Thyroid gland (tissue), 4 donors: ENCODE data around the gene TC2N. TPM values are rescaled to one million over a fixed set of nuclear protein-coding genes. Genes with fewer than 3 reads are reported as not detected.
"Not testable (repeated sequence)": the region's sequence is repeated elsewhere in the genome, so short reads cannot be mapped to it uniquely, and the experiment has no call there.

ENCODE experiments used
- DNase-seq, 2 donors: peaks; one replicate each; pipeline ENCODE4 v3.0.0-alpha.2; 2019
- H3K27ac ChIP-seq, 3 donors: fragments of 200-600 bp; sonication (generic); 1 replicate in 2 of 3; 2 replicates in 1 of 3; pipeline ENCODE4 v1.5.1; 2016 to 2019; ENCODE audit warnings: mild to moderate bottlenecking in 1 of 3, moderate library complexity in 1 of 3
- H3K27me3 ChIP-seq: fragments of 200-600 bp; sonication (generic); one replicate; pipeline ENCODE4 v1.5.1; 2019
- H3K36me3 ChIP-seq, 2 donors: fragments of 200-600 bp; sonication (generic); one replicate each; pipeline ENCODE4 v1.5.1; 2016 to 2019
- H3K4me1 ChIP-seq, 2 donors: fragments of 200-600 bp; sonication (generic); one replicate each; pipeline ENCODE4 v1.5.1; 2017 to 2019
- H3K4me3 ChIP-seq, 3 donors: fragments of 200-600 bp; sonication (generic); replicated peaks in 1 of 3; 1 replicate in 2 of 3; 2 replicates in 1 of 3; pipeline ENCODE4 v1.5.1; 2016; ENCODE audit warnings: mild to moderate bottlenecking in 1 of 3
- H3K9me3 ChIP-seq: fragments of 200-600 bp; sonication (generic); one replicate; pipeline ENCODE4 v1.5.1; 2017
- CTCF ChIP-seq, 6 experiments: fragments of 200-600 bp in 3 of 6; fragments of 450-650 bp in 3 of 6; sonication (generic) in 3 of 6; IDR thresholded peaks; one replicate each; pipeline ENCODE4 v1.5.1; 2016 to 2019; ENCODE audit warnings: antibody characterized with exemption in 6 of 6, mild to moderate bottlenecking in 2 of 6, inconsistent platforms in 1 of 6, moderate library complexity in 1 of 6
- POLR2A ChIP-seq, 2 donors: fragments of 450-650 bp; IDR thresholded peaks; one replicate each; pipeline ENCODE4 v1.6.1; 2017; ENCODE audit warnings: antibody characterized with exemption in 2 of 2, mild to moderate bottlenecking in 2 of 2, moderate library complexity in 1 of 2
- WGBS, 2 donors: methylation state at CpG; one replicate each; pipeline ENCODE4 v1.1.5; 2017; 5-methylcytosine and 5-hydroxymethylcytosine counted together
- intact Hi-C: fragments of 100-400 bp; cut with DNase I; formaldehyde crosslinking; loops from one replicate; pipeline ENCODE4 v1.15.1; 2023
- total RNA-seq, 4 donors: library from RNA; depleted of rRNA; stranded (reverse); fragments of >200 nt; gene quantifications; one replicate each; pipeline ENCODE4 v1.2.3, GENCODE V29; 2016

The TC2N gene
- total RNA-seq, 4 donors from 2014 or later, result 57.5 to 102 (median 78.0) TPM

DNA sequence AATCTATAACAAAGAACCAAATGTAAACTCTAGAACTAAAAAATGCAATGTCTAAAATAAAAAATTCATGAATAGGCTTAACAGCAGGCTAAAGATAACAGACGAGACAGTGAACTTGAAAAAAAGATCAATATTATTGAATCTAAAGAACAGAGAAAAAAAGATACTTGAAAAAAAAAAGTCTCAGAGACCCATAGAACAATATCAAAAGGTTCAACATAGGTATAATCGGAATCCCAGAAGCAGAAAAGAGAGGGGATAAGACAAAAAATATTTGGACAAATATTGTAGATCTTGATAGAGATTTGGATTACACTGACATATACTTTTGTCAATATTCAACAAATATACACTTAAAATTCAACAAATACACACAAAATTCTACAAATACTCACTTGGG is 56.6 kb downstream of the TC2N start:
- TF ChIP-seq POLR2A (IDR thresholded peaks at IDR 0.05) (no peak), CTCF (IDR thresholded peaks at IDR 0.05) (no peak)
- peaks cover 9 to 25% of the 10 kb centered on the region in 2 donors for H3K36me3 ChIP-seq
- H3K27me3 ChIP-seq, result no peaks in the 10 kb centered on the region
- no peak overlapping the region for H3K4me3 ChIP-seq
- intact Hi-C loops, result no loop called here
- no peaks in the 10 kb centered on the region for H3K9me3 ChIP-seq
- no peak overlapping the region for H3K27ac ChIP-seq
- no peak for DNase-seq
- WGBS, 2 donors, result 94 to 95% methylated on average over 2 of the region's 2 CpGs
- H3K4me1 ChIP-seq, result no peaks in the 10 kb centered on the region

GRCh38 chr14:91806716-91807115 is 60.6 kb downstream of the TC2N start:
- H3K4me3 ChIP-seq, result no peak overlapping the region
- H3K27me3 ChIP-seq, result no peaks in the 10 kb centered on the region
- H3K4me1 ChIP-seq, result no peaks in the 10 kb centered on the region
- H3K27ac ChIP-seq, result no peak overlapping the region
- no peaks in the 10 kb centered on the region for H3K9me3 ChIP-seq
- H3K36me3 ChIP-seq, result peaks cover 9 to 23% of the 10 kb centered on the region in 2 donors
- intact Hi-C loops, result no loop called here
- no peak for DNase-seq
- TF ChIP-seq POLR2A (IDR thresholded peaks at IDR 0.05) (no peak), CTCF (IDR thresholded peaks at IDR 0.05) (no peak)

GRCh38 chr14:91806094-91806493 is 61.2 kb downstream of the TC2N start:
- DNase-seq, intact Hi-C loops, H3K9me3 ChIP-seq, H3K4me1 ChIP-seq, H3K4me3 ChIP-seq, H3K27me3 ChIP-seq, H3K27ac ChIP-seq: not testable (repeated sequence)
- 79 to 86% methylated on average over 1 of the region's 1 CpG for WGBS, 2 donors
- H3K36me3 ChIP-seq, result peaks cover 9 to 17% of the 10 kb centered on the region in 2 donors

DNA sequence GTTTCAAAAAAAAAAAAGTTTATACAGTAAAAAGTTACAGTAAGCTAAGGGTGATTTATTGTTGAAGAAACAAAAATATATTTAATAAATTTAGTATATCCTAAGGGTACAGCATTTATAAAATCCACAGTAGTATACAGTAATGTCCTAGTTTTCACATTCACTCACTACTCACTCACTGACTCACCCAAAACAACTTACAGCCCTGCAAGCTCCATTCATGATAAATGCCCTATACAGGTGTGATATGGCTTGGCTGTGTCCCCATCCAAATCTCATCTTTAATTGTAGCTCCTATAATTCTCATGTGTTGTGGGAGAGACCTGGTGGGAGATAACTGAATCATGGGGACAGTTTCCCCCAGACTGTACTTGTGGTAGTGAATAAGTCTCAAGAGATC is 61.7 kb downstream of the TC2N start:
- intact Hi-C loops, result no loop called here
- H3K36me3 ChIP-seq, result peaks cover 9 to 14% of the 10 kb centered on the region in 2 donors
- H3K27ac ChIP-seq, result no peak overlapping the region
- H3K27me3 ChIP-seq, result no peaks in the 10 kb centered on the region
- TF ChIP-seq POLR2A (IDR thresholded peaks at IDR 0.05) (no peak), CTCF (IDR thresholded peaks at IDR 0.05) (no peak)
- no peaks in the 10 kb centered on the region for H3K4me1 ChIP-seq
- DNase-seq, result no peak
- H3K4me3 ChIP-seq, result no peak overlapping the region
- H3K9me3 ChIP-seq, result no peaks in the 10 kb centered on the region

DNA sequence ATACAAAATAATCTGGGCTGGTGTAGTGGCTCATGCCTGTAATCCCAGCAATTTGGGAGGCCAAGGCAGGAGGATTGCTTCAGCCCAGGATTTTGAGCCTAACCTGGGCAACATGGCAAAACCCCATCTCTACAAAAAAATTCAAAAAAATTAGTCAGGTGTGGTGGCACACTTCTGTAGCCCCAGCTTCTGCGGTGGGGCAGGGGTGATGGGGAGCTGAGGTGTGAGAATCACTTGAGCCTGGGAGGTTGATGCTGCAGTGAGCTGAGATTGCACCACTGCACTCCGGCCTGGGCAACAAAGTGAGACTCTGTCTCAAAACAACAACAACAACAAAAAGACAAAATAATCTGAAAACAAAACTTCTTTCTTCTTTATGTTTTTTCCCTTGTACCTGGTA is 66.0 kb downstream of the TC2N start:
- Histone ChIP-seq H3K9me3 (no peaks in the 10 kb centered on the region), H3K36me3 (peaks cover 1 to 7% of the 10 kb centered on the region in 2 donors), H3K27me3 (no peaks in the 10 kb centered on the region), H3K27ac (no peak overlapping the region), H3K4me3 (no peak overlapping the region), H3K4me1 (no peaks in the 10 kb centered on the region)
- TF ChIP-seq POLR2A (IDR thresholded peaks at IDR 0.05), result no peak
- TF ChIP-seq CTCF (IDR thresholded peaks at IDR 0.05), result no peak
- DNase-seq, result no peak
- 90 to 98% methylated on average over 2 of the region's 2 CpGs for WGBS, 2 donors
- intact Hi-C loops, result no loop called here
